K562 (cell line): ENCODE results near the gene ZNF346. TPM values are rescaled to one million over a fixed set of nuclear protein-coding genes. Genes with fewer than 3 reads are reported as not detected.
A peak's percentile ranks its signal among the peaks of the same experiment; 100 is the strongest.

ENCODE experiments used
- CCNT2 ChIP-seq: IDR thresholded peaks from 2 replicates; pipeline ENCODE4 v1.6.1; 2011; ENCODE audit warnings: borderline replicate concordance, low read depth, mild to moderate bottlenecking, moderate library complexity, mixed read lengths, low read length; ENCODE audit not compliant: insufficient read length; ENCODE audit errors: extremely low read depth
- NBN ChIP-seq: fragments of 450-650 bp; IDR thresholded peaks from 2 replicates; pipeline ENCODE4 v1.6.1; 2016; ENCODE audit warnings: low read depth, mild to moderate bottlenecking
- NFYB ChIP-seq: IDR thresholded peaks from 2 replicates; pipeline ENCODE4 v1.6.1; 2011; ENCODE audit warnings: mild to moderate bottlenecking, moderate library complexity; ENCODE audit not compliant: insufficient read length; ENCODE audit errors: extremely low read depth
- PKNOX1 ChIP-seq: fragments of 450-650 bp; IDR thresholded peaks from 2 replicates; pipeline ENCODE4 v1.6.1; 2016
- RFX5 ChIP-seq: IDR thresholded peaks from 2 replicates; pipeline ENCODE4 v1.6.1; 2011; ENCODE audit warnings: low read depth, mild to moderate bottlenecking, improper control_type of control experiment, low read length
- TAF1 ChIP-seq: IDR thresholded peaks from 2 replicates; pipeline ENCODE4 v1.6.1; 2011; ENCODE audit warnings: mild to moderate bottlenecking, low read length, moderate library complexity; ENCODE audit not compliant: insufficient read depth, control insufficient read depth, severe bottlenecking; ENCODE audit errors: extremely low read depth
- THRA ChIP-seq: fragments of 450-650 bp; IDR thresholded peaks from 2 replicates; pipeline ENCODE4 v1.6.1; 2017; ENCODE audit warnings: mild to moderate bottlenecking, moderate library complexity
- ZBTB40 ChIP-seq, 2 experiments: fragments of 450-650 bp in 1 of 2; sonication (generic) in 1 of 2; formaldehyde crosslinking in 1 of 2; IDR thresholded peaks; 2 replicates each; pipeline versions ENCODE4 v1.7.1 to v1.9.0; 2016 to 2022; ENCODE audit warnings: inconsistent platforms in 1 of 2, mild to moderate bottlenecking in 1 of 2, missing genetic modification reagents in 1 of 2
- ZNF12 ChIP-seq: sonication (generic); formaldehyde crosslinking; IDR thresholded peaks from 2 replicates; pipeline ENCODE4 v1.4.0; 2020; ENCODE audit warnings: mild to moderate bottlenecking, missing genetic modification reagents
- ZNF121 ChIP-seq: sonication (generic); formaldehyde crosslinking; conservative IDR thresholded peaks from 2 replicates; pipeline ENCODE4 v1.8.0; 2022; ENCODE audit warnings: missing genetic modification reagents
- ZNF175 ChIP-seq: fragments of 200-800 bp; sonication (Bioruptor generic); IDR thresholded peaks from 2 replicates; pipeline ENCODE4 v1.6.1; 2016; ENCODE audit warnings: low read depth, mild to moderate bottlenecking, missing genetic modification characterization, missing compliant biosample characterization
- ZSCAN29 ChIP-seq: fragments of 450-650 bp; IDR thresholded peaks from 2 replicates; pipeline ENCODE4 v1.6.1; 2017
- polyA plus RNA-seq, 8 experiments: library from polyadenylated mRNA; depleted of rRNA in 4 of 8; stranded (reverse) in 5 of 8; unstranded in 3 of 8; fragments of >200 nt; fragmentation: Nextera tagmentation in 2 of 8; fragmentation: Illumina TruSeq in 1 of 8; extraction: Ambion mirVana in 2 of 8; extraction: Trizol in 1 of 8; gene quantifications; 2 replicates each; pipeline versions ENCODE4 v1.2.1 to v1.2.3, GENCODE V29; 2011 to 2014; ENCODE audit warnings: inconsistent platforms in 1 of 8, missing spikeins in 1 of 8
- total RNA-seq, 7 experiments: library from RNA; depleted of rRNA in 6 of 7; stranded (reverse); fragments of >200 nt in 6 of 7; fragmentation: Illumina TruSeq in 2 of 7; extraction: Trizol in 2 of 7; gene quantifications; 2 replicates each; pipeline versions ENCODE4 v1.2.1 to v1.2.3, GENCODE V29; 2011 to 2021; ENCODE audit warnings: low replicate concordance in 1 of 7

ZNF346 gene
- total and polyA plus RNA-seq, 9 of the 15 experiments (the other 6 are each of a cell fraction or from before 2014, with no cell fraction given): 5.0 to 25.1 (median 20.1) TPM

GRCh38 chr5:177006265-177006972, 16.1 kb upstream of the ZNF346 start, which contains the start of gene UIMC1 (continued):
- TF ChIP-seq ZNF175 (CRISPR knock-in tag) (no peak), ZNF12 (CRISPR knock-in tag) (peak; percentile 57; the same call in 1 of the 2 replicates), THRA (no peak), RFX5 (no peak), TAF1 (peak; percentile 78), ZNF121 (CRISPR knock-in tag) (no peak), NFYB (no peak), CCNT2 (peak; percentile 84), NBN (0 out of 2 replicates have a peak, but pooled peaks have one; percentile 77), ZBTB40 (IDR thresholded peaks at IDR 0.05) (no peak), ZBTB40 (CRISPR knock-in tag; IDR thresholded peaks at IDR 0.05) (no peak), ZSCAN29 (no peak), PKNOX1 (no peak)
